22Rv1 (cell line): ENCODE measurements around the gene CD19.

Experiments used
- CTCF ChIP-seq: fragments of 450-650 bp; IDR thresholded peaks from 2 replicates; pipeline ENCODE4 v1.5.1; 2017; ENCODE audit warnings: mild to moderate bottlenecking
- ZFX ChIP-seq: fragments of 450-650 bp; IDR thresholded peaks from 2 replicates; pipeline ENCODE4 v1.6.1; 2017; ENCODE audit warnings: antibody characterized with exemption, borderline replicate concordance

- TF ChIP-seq CTCF (no peak), ZFX (no peak)
These were observed 769 bp downstream of the CD19 start for GRCh38 chr16:28932339-28933141.
